SK-N-MC (cell line): Measurements from ENCODE around the gene TEX38.

ENCODE experiments used
- EZH2 ChIP-seq: fragments of 200-600 bp; sonication (generic); IDR thresholded peaks from one replicate; pipeline ENCODE4 v1.6.1; 2017; ENCODE audit warnings: antibody characterized with exemption
- FOXP2 ChIP-seq: optimal IDR thresholded peaks from 2 replicates; pipeline ENCODE3; 2011; ENCODE audit warnings: mild to moderate bottlenecking, moderate library complexity; ENCODE audit not compliant: insufficient read depth; ENCODE audit errors: extremely low read length, control extremely low read depth
- POLR2AphosphoS5 ChIP-seq: IDR thresholded peaks from 2 replicates; pipeline ENCODE4 v1.6.1; 2012; ENCODE audit warnings: mild to moderate bottlenecking, low read depth, low read length, borderline replicate concordance

DNA sequence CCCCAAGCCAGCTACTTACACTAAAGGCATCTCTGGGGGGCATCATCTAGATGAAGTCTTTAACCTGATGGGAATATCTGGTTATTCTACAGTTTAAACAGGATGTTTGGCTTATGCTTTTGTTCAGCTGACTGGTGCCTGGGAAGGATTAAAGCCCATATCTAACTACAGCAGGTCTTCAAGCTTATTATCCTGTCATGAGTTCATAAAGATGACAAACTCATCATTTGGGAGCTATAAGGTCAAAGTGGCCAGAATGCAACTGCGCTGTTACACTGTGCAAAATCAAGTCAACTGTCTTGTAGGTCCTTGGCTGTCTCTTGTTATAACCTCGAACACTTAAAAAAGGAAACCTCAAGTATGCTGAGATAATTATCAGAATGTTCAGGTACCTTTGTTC is 36.4 kb upstream of the TEX38 start:
- TF ChIP-seq POLR2AphosphoS5 (no peak), EZH2 (no peak), FOXP2 (no peak)
